Aorta (tissue), 5 donors: ENCODE data around the gene CEP350. TPM values are rescaled to one million over a fixed set of nuclear protein-coding genes. Genes with fewer than 3 reads are reported as not detected.

Source experiments
- ATAC-seq: fragments of 200-7000 bp; cut with Tn5 transposase; one replicate; pipeline ENCODE4 v1.9.1; 2022; ENCODE audit warnings: moderate library complexity; ENCODE audit not compliant: low FRiP score
- DNase-seq, 2 donors: peaks; one replicate each; pipeline ENCODE4 v3.0.0-alpha.2; 2020
- H3K27ac ChIP-seq, 2 donors: one replicate each; pipeline ENCODE4 v1.5.1; 2013; ENCODE audit warnings: low read length in 2 of 2, mild to moderate bottlenecking in 2 of 2, moderate library complexity in 2 of 2, control low read depth in 1 of 2, inconsistent platforms in 1 of 2, low read depth in 1 of 2
- H3K27me3 ChIP-seq, 2 donors: one replicate each; pipeline ENCODE4 v1.6.1; 2013; ENCODE audit warnings: control low read depth in 1 of 2, low read length in 1 of 2, mild to moderate bottlenecking in 1 of 2, moderate library complexity in 1 of 2; ENCODE audit not compliant: insufficient read depth in 2 of 2, control insufficient read depth in 1 of 2
- H3K36me3 ChIP-seq, 2 donors: one replicate each; pipeline ENCODE4 v1.6.1; 2013; ENCODE audit warnings: control low read depth in 1 of 2, low read length in 1 of 2, mild to moderate bottlenecking in 1 of 2; ENCODE audit not compliant: insufficient read depth in 2 of 2, control insufficient read depth in 1 of 2
- H3K4me1 ChIP-seq, 2 donors: one replicate each; pipeline ENCODE4 v1.6.1; 2013; ENCODE audit warnings: low read length in 2 of 2, control low read depth in 1 of 2, mild to moderate bottlenecking in 1 of 2, moderate library complexity in 1 of 2; ENCODE audit not compliant: insufficient read depth in 2 of 2, control insufficient read depth in 1 of 2
- H3K4me3 ChIP-seq, 2 donors: one replicate each; pipeline ENCODE4 v1.5.1; 2013; ENCODE audit warnings: low read length in 2 of 2, control low read depth in 1 of 2, mild to moderate bottlenecking in 1 of 2
- H3K9me3 ChIP-seq: one replicate; pipeline ENCODE4 v1.6.1; 2013; ENCODE audit warnings: mild to moderate bottlenecking, low read length; ENCODE audit not compliant: control insufficient read depth
- WGBS, 2 donors: extraction: QIAGEN DNeasy Blood & Tissue Kit; methylation state at CpG; one replicate each; pipeline ENCODE4 v1.1.7; 2013; 5-methylcytosine and 5-hydroxymethylcytosine counted together
- intact Hi-C, 2 donors: fragments of 100-400 bp; cut with DNase I; formaldehyde crosslinking; loops; one replicate each; pipeline versions ENCODE4 v1.14.2 to v1.15.0; 2022
- polyA plus RNA-seq, 2 donors: library from polyadenylated mRNA; stranded (reverse); fragments of 200-250 nt; gene quantifications; one replicate each; pipeline ENCODE4 v1.2.3, GENCODE V29; 2013
- total RNA-seq, 2 donors: library from RNA; stranded (reverse); fragmentation: NEBNext Ultra II Directional; extraction: Animal tissue kit (Norgen Biotek cat#: 25700); gene quantifications; one replicate each; pipeline ENCODE4 v1.2.1, GENCODE V29; 2021
- donor health status: healthy with polysubstance abuse.
- donor health status: Bipolar disorder and iron deficiency.
- donor health status: DM: no; HTN: no; CAD: no.
- donor health status: DM: no; HTN: no; CAD: no.
- donor health status: DM: yes; HTN: yes; CAD: no.

CEP350 gene
- total and polyA plus RNA-seq, 4 donors: 4.3 to 61.3 (median 29.4) TPM

DNA sequence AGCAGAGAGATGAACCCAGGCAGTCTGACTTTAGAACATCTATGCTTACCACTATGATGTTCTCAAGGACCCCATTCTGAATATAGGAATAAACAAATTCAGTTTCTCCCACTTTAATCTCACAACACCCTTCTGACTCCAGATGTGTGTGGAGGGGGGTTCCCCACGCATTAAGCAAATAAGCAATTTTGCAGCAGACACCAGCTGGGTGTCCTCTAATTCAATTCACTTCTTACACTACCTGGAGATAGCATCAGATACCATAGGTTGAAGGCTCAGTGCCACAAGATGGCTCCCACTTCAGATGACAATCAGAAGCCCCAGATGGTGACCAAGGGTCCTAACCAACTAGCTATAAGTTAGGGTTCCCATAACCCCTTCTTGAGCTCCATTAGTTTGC, 30.3 kb upstream of the CEP350 start:
- 87 to 97% methylated on average over 1 of the region's 1 CpG for WGBS, 2 donors
- DNase-seq (no peak), ATAC-seq (no peak)
- no peak overlapping the region for H3K4me3 ChIP-seq
- peaks cover 0 to 2% of the 10 kb centered on the region in 2 donors for H3K36me3 ChIP-seq
- no peak overlapping the region for H3K27ac ChIP-seq
- no peaks in the 10 kb centered on the region for H3K9me3 ChIP-seq
- H3K4me1 ChIP-seq: no peaks in the 10 kb centered on the region
- H3K27me3 ChIP-seq: no peaks in the 10 kb centered on the region
- intact Hi-C loops: no loop called here

DNA sequence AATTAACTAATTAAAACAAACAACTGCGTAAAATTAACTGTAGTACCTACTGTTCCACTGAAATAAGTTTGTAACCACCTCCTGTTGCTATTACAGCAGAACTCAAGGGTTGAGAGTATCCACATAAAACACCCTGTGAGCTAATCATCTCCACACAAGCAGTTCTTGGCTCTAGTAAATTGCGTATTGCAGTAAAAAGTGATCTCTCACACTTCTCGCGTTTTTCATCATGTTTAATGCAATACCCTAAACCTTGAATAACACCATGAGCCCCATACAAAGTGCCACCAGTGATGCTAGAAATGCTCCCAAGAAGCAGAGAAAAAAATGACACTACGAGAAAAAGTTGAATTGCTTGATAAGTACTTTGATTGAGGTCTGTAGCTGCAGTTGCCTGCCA, 29.3 kb upstream of the CEP350 start:
- no peaks in the 10 kb centered on the region for H3K4me1 ChIP-seq
- 84 to 89% methylated on average over 5 of the region's 5 CpGs for WGBS, 2 donors
- no peak overlapping the region for H3K27ac ChIP-seq
- peaks cover 0 to 2% of the 10 kb centered on the region in 2 donors for H3K36me3 ChIP-seq
- intact Hi-C loops: no loop called here
- DNase-seq (no peak), ATAC-seq (no peak)
- H3K9me3 ChIP-seq: no peaks in the 10 kb centered on the region
- H3K27me3 ChIP-seq: no peaks in the 10 kb centered on the region
- H3K4me3 ChIP-seq: no peak overlapping the region

- no peak for ATAC-seq
- 85 to 90% methylated on average over 4 of the region's 4 CpGs for WGBS, 2 donors
- H3K9me3 ChIP-seq: no peaks in the 10 kb centered on the region
These were observed 28.4 kb upstream of the CEP350 start for GRCh38 chr1:179925922-179926849.

DNA sequence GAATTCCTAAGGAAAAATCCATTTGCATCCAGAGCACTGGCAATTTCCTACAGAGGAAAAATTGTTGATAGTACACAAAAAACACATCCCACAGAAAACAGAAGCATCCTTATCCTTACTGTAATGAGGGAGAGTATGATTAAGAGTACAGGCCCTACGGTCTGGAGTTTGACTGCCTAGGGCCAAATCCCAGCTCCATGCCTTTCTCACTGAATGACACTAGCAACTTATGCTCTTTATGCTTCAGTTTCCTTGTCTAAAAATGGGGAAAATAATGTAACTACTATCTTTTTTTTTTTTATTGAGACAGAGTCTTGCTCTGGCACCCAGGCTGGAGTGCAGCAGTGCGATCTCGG, 27.8 kb upstream of the CEP350 start:
- DNase-seq (no peak), ATAC-seq (no peak)
- no peaks in the 10 kb centered on the region for H3K4me1 ChIP-seq
- H3K27ac ChIP-seq: no peak overlapping the region
- intact Hi-C loops: no loop called here
- H3K36me3 ChIP-seq: peaks cover 0 to 2% of the 10 kb centered on the region in 2 donors
- no peak overlapping the region for H3K4me3 ChIP-seq
- H3K9me3 ChIP-seq: no peaks in the 10 kb centered on the region
- H3K27me3 ChIP-seq: no peaks in the 10 kb centered on the region
- 96 to 97% methylated on average over 3 of the region's 3 CpGs for WGBS, 2 donors

More at GRCh38 chr1:179925922-179926849, 28.4 kb upstream of the CEP350 start:
- H3K4me1 ChIP-seq: no peaks in the 10 kb centered on the region
- intact Hi-C loops: no loop called here
- H3K27me3 ChIP-seq: no peaks in the 10 kb centered on the region
- no peak overlapping the region for H3K4me3 ChIP-seq
- H3K27ac ChIP-seq: no peak overlapping the region
- H3K36me3 ChIP-seq: peaks cover 0 to 2% of the 10 kb centered on the region in 2 donors
- no peak for DNase-seq

- Histone ChIP-seq H3K4me3 (no peak overlapping the region), H3K9me3 (no peaks in the 10 kb centered on the region), H3K4me1 (no peaks in the 10 kb centered on the region), H3K36me3 (peaks cover 0 to 2% of the 10 kb centered on the region in 2 donors), H3K27ac (peak overlapping the region in 1 of 2 donors; percentile 14), H3K27me3 (no peaks in the 10 kb centered on the region)
- intact Hi-C loops: no loop called here
- ATAC-seq (no peak), DNase-seq (no peak)
- WGBS, 2 donors: 5% methylated on average over 2 of the region's 2 CpGs
These were observed 24.4 kb upstream of the CEP350 start for GRCh38 chr1:179929955-179930798.

- WGBS, 2 donors: 14 to 24% methylated on average over 3 of the region's 3 CpGs
These were observed 23.7 kb upstream of the CEP350 start for GRCh38 chr1:179930867-179931266.

GRCh38 chr1:179933219-179933618, 21.4 kb upstream of the CEP350 start:
- no peaks in the 10 kb centered on the region for H3K9me3 ChIP-seq
- DNase-seq (no peak), ATAC-seq (no peak)
- H3K36me3 ChIP-seq: no peaks in the 10 kb centered on the region
- intact Hi-C loops: no loop called here
- no peaks in the 10 kb centered on the region for H3K27me3 ChIP-seq
- no peak overlapping the region for H3K4me3 ChIP-seq
- no peaks in the 10 kb centered on the region for H3K4me1 ChIP-seq
- H3K27ac ChIP-seq: no peak overlapping the region
- 71 to 75% methylated on average over 2 of the region's 2 CpGs for WGBS, 2 donors

More at GRCh38 chr1:179930867-179931266, 23.7 kb upstream of the CEP350 start:
- H3K4me1 ChIP-seq: no peaks in the 10 kb centered on the region
- H3K27ac ChIP-seq: no peak overlapping the region
- no peak for ATAC-seq
- no peaks in the 10 kb centered on the region for H3K9me3 ChIP-seq
- no peak for DNase-seq
- no peak overlapping the region for H3K4me3 ChIP-seq
- no peaks in the 10 kb centered on the region for H3K27me3 ChIP-seq
- intact Hi-C loops: no loop called here
- no peaks in the 10 kb centered on the region for H3K36me3 ChIP-seq

- no peaks in the 10 kb centered on the region for H3K36me3 ChIP-seq
- H3K9me3 ChIP-seq: no peaks in the 10 kb centered on the region
- no peak overlapping the region for H3K4me3 ChIP-seq
- 68 to 69% methylated on average over 1 of the region's 1 CpG for WGBS, 2 donors
- intact Hi-C loops: no loop called here
- H3K4me1 ChIP-seq: no peaks in the 10 kb centered on the region
- no peak overlapping the region for H3K27ac ChIP-seq
- DNase-seq (no peak), ATAC-seq (no peak)
- no peaks in the 10 kb centered on the region for H3K27me3 ChIP-seq
These were observed 18.6 kb upstream of the CEP350 start for GRCh38 chr1:179935909-179936496.
